LNCAP (cell line): ENCODE measurements around the gene DLX1.

Source experiments
- CTCF ChIP-seq: fragments of 450-650 bp; IDR thresholded peaks from 2 replicates; pipeline ENCODE4 v1.5.1; 2017; ENCODE audit warnings: mild to moderate bottlenecking

DLX1 gene

GRCh38 chr2:172091761-172092566 is 6.7 kb downstream of the DLX1 start:
- no peak for TF ChIP-seq CTCF

GRCh38 chr2:172092716-172093415 is 7.6 kb downstream of the DLX1 start:
- no peak for TF ChIP-seq CTCF

GRCh38 chr2:172093416-172094293 is 8.3 kb downstream of the DLX1 start:
- TF ChIP-seq CTCF, result no peak

- no peak for TF ChIP-seq CTCF
Measured at GRCh38 chr2:172094294-172095145, 9.2 kb downstream of the DLX1 start.

GRCh38 chr2:172095146-172095904 is 10.0 kb downstream of the DLX1 start:
- TF ChIP-seq CTCF, result no peak

GRCh38 chr2:172095905-172096625 is 10.8 kb downstream of the DLX1 start:
- TF ChIP-seq CTCF, result no peak
